RKO (cell line): Measurements from ENCODE around the gene LIMS4.
"Not testable (repeated sequence)": the region's sequence is repeated elsewhere in the genome, so short reads cannot be mapped to it uniquely, and the experiment has no call there.

Experiments used
- DNase-seq: peaks from one replicate; pipeline ENCODE4 v3.0.0-alpha.2; 2016; ENCODE audit warnings: low spot score

The LIMS4 gene

DNA sequence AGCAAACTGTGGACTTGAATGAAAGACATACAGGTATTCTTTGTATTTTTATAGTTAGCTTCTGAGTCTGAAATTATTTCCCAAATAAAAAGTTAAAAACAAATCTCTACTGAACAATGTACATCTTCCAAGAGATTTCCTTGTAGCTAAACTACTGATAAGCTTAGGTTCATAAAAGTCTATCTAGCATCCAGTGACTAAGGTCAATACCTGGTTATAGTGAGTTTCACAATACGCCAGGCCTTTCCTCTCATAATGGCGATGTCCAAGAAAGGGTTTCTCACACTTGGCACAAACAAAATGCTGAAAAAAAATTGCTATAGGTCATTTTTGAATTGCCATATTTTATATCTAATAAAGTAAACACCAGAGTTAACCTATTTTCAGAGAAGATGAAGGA lies 21.7 kb downstream of the LIMS4 start:
- DNase-seq: not testable (repeated sequence)

DNA sequence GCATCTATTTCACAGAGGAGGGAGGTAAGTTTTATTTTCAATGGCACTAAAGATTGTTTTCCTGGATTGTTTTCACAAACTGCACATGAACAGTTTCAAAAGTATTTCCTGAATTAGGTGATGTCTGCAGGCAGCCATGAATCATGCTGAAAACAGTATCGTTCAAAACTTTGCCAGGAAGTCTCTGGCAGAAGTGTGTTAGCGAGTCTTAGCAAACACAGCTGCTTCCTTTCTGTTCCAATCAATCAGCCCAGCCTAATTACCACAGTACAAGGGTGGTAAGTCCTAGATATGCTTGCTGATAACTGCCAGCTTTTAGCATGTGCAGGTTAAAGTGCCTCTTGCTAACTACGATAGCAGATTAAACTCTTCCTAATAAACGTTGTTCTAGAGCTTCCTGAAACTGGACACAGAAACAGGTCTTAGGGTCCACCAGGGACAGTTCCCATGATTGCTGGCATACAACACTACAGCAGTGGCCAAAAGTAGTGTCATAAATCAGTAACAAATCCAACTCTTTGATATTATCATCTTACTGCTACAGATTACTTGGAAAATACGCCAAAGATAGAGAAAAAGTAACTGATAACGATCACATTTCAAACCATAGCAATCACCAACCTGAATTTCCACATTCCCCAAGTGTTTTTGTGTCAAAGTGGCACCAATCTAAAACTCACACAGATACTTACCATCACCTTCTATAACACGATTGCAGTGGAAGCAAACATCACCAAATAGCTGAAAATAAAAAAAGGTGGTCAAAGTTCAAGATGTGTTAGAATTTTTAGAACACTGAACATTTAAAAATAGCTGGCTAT lies 23.3 kb downstream of the LIMS4 start:
- DNase-seq: not testable (repeated sequence)

- DNase-seq: not testable (repeated sequence)
Measured at GRCh38 chr2:110446644-110447043, 26.0 kb downstream of the LIMS4 start.

GRCh38 chr2:110443305-110444005 lies 29.2 kb downstream of the LIMS4 start:
- not testable (repeated sequence) for DNase-seq

DNA sequence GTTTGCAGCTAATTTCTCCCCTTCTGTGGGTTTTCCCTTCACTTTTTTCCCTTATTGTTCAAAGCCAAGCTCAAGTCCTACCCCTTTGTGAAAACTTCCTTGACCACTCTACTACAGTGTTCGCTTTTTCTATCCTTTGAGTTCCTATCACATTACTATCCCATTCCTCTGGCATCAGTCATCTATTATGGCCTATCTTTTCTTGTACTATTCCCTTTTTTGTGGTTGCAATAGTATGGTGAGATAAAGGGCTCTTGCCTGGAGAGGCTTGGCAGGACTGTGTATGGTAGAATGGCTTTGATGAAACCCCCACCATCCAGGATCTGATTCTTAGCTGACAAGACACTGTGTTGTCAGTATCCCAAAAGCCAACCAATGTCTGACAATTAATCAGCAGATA lies 30.7 kb downstream of the LIMS4 start:
- DNase-seq: not testable (repeated sequence)

DNA sequence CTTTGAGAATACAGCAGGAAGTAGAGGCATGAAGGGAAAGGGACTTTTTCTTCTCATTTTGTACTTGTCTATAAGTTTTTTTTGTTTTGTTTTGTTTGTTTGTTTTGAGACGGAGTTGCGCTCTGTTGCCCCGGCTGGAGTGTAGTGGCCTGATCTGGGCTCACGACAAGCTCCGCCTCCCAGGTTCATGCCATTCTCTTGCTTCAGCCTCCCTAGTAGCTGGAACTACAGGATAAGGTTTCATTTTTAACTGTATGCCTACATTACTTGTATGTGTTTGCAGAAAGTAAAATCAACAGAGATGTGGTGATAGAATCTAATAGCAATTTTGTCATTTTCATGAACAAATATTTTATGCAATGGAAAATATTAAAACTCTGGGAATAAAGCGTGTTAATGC lies 38.1 kb downstream of the LIMS4 start:
- DNase-seq: not testable (repeated sequence)

DNA sequence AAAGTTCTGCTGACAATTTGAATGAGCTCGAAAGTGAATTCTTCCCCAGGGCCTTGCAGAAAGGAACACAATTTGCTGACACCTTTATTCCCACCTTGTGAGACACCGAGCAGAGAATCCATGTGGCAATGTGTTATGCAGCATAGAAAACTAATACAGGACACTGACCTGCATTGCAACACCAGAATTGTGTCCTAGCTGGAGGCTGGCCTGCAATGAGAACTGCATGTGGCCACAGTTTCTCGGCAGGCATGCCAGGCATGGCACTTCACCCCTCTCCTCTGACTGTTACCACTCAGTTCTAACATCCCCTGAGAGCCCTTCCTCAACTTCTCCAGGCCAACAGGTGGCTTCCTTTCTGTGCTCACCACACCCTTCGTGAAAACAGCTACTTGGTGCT lies 46.9 kb downstream of the LIMS4 start:
- DNase-seq: not testable (repeated sequence)

DNA sequence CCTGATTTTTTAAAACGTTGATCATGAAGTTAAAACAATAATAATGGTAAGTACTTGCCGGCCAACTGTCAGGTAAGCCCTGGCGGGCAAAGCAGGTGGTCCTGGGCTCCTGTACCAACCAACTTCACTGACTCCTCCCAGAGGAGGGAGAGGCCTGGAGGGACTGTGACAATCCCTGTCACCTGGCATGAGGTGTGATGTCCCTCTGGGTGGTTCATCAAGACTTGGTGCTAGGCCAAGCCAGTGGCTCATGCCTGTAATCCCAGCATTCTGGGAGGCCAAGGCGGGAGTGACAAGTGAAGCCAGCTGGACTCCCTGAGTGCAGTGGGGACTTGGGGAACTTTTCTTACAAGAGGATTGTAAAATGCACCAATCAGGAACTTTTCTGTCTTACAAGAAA lies 48.2 kb downstream of the LIMS4 start:
- DNase-seq: not testable (repeated sequence)

DNA sequence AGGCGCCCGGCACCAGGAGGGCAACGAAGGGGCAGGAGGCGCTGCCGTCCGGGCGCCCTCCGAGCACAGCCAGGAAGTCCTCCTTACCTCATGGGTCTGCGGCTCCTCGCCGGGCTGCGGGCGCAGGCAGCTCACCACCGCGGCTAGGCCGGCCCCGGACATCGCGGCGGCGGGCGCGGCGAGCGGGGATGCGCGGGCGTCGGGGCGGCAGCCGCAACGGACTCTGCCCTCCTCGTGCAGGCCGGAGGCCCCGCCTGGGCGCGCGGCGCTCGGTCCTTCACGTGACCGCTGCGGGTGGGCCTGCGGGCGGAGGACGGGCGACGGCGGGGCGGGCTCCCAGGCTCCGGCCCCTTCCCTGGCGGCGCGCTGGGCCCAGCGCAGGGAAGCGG lies 49.0 kb downstream of the LIMS4 start:
- not testable (repeated sequence) for DNase-seq

DNA sequence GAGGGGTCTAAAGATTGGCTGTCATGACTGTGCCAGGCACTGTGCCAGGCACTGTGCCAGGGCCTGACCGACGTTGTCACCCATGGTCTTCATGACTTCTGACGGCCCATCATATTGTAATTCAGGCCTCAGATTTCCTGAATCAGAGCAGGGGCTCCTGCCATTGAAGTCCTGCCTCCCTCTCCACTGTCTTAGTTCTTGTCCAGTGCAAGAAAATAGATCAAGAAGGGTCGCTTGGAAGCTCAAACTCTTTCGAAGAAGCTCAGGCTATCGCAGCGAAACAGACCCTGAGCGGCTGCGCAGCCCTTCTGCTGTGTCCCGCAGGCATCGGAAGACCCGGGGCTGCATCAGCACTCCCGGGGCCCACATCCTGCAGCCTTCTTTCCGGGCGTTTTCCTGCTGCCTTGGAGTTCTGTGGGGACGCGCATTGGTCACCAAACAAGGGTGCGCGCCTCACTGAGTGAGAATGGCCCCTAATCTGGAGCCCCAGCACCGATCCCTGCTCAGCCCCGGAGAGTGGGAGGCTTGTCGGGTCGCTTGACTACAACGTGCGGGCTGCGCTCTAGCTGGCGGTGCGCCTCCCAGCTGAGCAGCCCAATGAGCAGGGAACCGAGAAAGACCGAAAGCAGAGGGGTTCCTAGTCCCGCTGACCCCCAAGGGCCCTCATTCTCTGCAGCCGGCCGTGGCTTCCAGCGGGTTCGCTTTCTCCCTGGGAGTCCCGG lies 49.6 kb downstream of the LIMS4 start:
- not testable (repeated sequence) for DNase-seq

DNA sequence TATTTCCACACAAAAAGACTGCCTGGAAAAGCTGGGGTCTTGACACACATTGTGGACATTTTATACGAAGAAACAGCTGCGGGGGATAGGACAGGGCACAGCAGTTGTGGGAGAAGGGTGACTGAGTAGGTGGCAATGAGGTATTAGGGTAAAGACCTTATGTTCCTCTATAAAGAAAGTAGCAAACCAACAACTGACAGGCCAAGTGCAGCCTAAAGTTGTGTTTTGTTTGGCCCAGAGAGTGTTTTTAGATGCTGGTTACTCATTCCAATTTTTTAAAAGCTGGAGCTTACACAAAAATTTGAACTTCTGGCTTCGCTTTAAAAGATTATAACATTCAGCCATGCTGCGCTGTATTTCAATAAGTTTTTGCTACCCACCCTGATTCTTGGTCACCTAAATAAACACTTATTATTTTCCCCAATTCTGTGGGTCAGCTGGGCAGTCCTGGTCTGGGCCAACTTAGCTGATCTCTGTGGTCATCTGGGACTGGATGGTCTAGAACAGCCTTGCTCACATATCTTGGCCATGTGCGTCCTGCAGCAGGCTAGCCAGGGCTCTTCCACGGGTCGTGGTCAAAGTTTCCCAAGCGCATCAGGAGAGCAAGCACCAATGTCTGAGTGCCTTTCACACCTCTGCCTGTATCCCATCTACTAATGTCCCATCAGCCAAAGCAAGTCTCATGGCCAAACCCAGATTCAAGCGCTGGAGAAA lies 51.8 kb downstream of the LIMS4 start:
- not testable (repeated sequence) for DNase-seq

DNA sequence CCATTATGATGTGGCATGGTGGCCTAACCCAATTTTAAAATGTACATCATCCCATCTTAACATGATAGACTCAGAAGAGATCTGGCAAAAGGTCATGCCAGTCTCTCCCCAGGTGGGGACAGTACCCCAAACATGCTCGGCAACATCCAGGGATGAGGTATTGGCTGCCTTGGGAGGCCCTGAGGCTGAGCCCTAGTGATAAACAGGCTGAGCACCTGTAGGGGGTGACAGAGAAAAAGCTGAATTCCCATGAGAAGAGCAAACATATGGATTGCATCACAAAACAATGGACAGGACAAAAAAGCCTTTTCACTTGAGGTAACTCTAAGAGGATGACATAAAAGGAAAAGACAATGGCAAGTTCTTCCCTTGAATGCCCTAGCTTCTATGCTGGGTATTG lies 65.5 kb downstream of the LIMS4 start:
- not testable (repeated sequence) for DNase-seq

GRCh38 chr2:110404988-110405387 lies 67.6 kb downstream of the LIMS4 start:
- not testable (repeated sequence) for DNase-seq

DNA sequence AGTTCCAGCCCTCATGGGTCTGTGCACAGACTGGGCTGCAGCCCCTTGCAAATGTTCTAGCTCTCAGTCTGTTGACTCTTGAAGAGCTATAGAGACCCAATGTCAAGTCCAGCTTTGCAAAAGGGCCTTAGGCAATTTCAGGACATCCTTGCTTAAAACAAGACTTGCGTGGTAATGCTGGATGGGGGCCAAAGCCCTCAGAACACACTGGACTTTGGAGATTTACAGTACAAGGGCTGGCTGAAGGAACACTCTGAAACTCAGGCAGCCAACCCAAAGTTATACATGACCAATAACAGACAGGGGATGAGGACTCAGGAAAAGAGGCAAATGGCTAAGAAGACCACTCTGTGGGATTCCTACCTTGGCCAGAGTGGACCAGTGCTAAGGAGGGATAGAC lies 68.4 kb downstream of the LIMS4 start:
- not testable (repeated sequence) for DNase-seq

DNA sequence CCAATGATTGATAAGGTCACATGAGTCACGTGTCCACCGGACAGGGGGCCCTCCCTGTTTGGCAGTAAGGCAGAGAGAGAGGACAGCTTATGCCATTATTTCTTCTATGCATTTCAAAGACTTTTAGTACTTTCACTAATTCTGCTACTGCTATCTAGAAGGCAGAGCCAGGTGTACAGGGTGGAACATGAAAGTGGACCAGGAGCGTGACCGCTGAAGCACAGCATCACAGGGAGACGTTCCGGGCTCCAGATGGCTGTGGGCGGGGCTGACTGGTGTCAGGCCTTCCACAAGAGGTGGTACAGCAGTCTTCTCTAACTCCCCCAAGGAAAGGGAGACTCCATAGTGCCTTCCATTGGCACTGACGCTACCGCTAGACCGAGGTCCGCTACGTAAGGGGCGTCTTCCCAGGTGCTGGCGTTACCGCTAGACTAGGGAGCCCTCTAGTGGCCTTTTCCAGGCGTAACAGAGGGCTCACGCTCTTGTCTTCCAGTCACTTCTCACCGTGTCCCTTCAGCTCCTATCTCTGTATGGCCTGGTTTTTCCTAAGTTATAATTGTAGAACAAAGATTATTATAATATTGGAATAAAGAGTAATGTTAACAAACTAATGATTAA lies 71.5 kb downstream of the LIMS4 start:
- not testable (repeated sequence) for DNase-seq

DNA sequence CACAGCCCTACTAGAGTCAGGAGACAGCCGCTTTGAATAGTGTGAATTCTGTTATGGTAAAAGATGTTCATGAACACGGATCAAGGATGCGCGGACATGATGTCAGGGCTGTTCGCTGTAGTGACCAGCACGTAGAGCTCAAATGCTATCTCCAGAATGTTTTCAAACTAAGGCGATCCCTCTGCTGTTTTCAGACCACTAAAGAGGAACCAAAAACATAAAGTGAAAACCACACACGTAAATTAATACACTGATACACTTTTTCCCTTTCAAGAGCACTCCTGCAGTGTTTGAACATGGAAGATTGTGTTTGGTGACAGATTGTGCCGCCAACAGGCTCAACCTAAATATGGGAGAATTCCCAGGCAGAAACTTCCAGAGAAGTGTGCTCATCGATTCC lies 73.2 kb downstream of the LIMS4 start:
- DNase-seq: not testable (repeated sequence)

DNA sequence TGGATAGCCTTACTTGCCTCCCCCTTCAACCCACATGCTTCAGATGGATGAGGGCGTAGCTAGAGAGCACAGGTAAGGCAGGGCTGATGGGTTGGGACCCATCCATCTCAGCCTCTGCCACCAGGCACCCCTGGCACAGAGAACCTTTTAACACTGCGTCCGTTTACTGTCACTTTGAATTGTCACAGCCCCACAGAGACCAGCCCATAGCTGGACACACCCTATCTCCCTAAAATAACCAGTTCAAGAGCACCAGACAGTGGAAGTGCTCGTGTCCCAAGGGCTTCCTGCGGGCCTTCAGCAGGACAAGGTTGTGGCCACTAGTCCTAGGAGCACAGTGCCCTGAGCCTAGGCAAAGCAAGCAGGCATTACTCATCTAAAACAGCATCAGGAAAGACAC lies 76.6 kb downstream of the LIMS4 start:
- not testable (repeated sequence) for DNase-seq
